OCI-LY7 (cell line): ENCODE measurements around the gene ACOT8. TPM values are rescaled to one million over a fixed set of nuclear protein-coding genes. Genes with fewer than 3 reads are reported as not detected.

Source experiments
- BruUV-seq: library from RNA; stranded (reverse); fragments of 400-500 nt; replicated peaks from 2 replicates; lab custom pipeline; 2021; lab: Mats Ljungman, UMichigan
- CTCF ChIA-PET: fragments of 300-600 bp; sonication (Branson Sonifier 250); formaldehyde crosslinking; loops from one replicate; lab custom pipeline; 2022; ENCODE audit warnings: antibody characterized with exemption; ENCODE audit not compliant: unreplicated experiment; lab: Charles Lee
- POLR2A ChIA-PET: fragments of 300-600 bp; sonication (Branson Sonifier 250); formaldehyde crosslinking; loops from one replicate; lab custom pipeline; 2022; ENCODE audit warnings: antibody characterized with exemption; lab: Charles Lee
- DNase-seq: peaks from one replicate; pipeline ENCODE4 v3.0.0-alpha.2; 2015; ENCODE audit warnings: low spot score
- H2AFZ ChIP-seq: fragments of 200-600 bp; sonication (generic), shearing (Covaris generic); 2 replicates; pipeline ENCODE4 v1.6.1; 2014; ENCODE audit warnings: mild to moderate bottlenecking, antibody characterized with exemption, low read length, moderate library complexity
- H3K27ac ChIP-seq: fragments of 200-600 bp; sonication (generic); 2 replicates; pipeline ENCODE4 v1.5.1; 2014; ENCODE audit warnings: mixed run types, low read depth, mild to moderate bottlenecking, moderate library complexity, low read length, inconsistent platforms; ENCODE audit not compliant: poor library complexity, severe bottlenecking
- H3K36me3 ChIP-seq: fragments of 200-600 bp; sonication (generic); 2 replicates; pipeline ENCODE4 v1.6.1; 2014; ENCODE audit warnings: mild to moderate bottlenecking, antibody characterized with exemption, low read length, moderate library complexity, mixed read lengths; ENCODE audit not compliant: insufficient read depth
- H3K4me1 ChIP-seq: fragments of 200-600 bp; sonication (generic); 2 replicates; pipeline ENCODE4 v1.5.1; 2014; ENCODE audit warnings: mild to moderate bottlenecking, low read length; ENCODE audit not compliant: insufficient read depth, poor library complexity, severe bottlenecking
- H3K4me2 ChIP-seq: fragments of 200-600 bp; sonication (generic); 2 replicates; pipeline ENCODE4 v1.6.1; 2014; ENCODE audit warnings: mild to moderate bottlenecking, low read length
- H3K4me3 ChIP-seq: fragments of 200-600 bp; sonication (generic); 2 replicates; pipeline ENCODE4 v1.5.1; 2014; ENCODE audit warnings: mild to moderate bottlenecking, low read depth, low read length; ENCODE audit not compliant: poor library complexity, severe bottlenecking
- H3K79me2 ChIP-seq: fragments of 200-600 bp; sonication (generic); 2 replicates; pipeline ENCODE4 v1.6.1; 2016; ENCODE audit warnings: low read depth, mild to moderate bottlenecking, low read length, moderate library complexity, mixed read lengths; ENCODE audit not compliant: insufficient read depth
- H3K9me2 ChIP-seq: fragments of 200-600 bp; sonication (generic); 2 replicates; pipeline ENCODE4 v1.6.1; 2016; ENCODE audit warnings: mild to moderate bottlenecking, low read length, mixed read lengths; ENCODE audit not compliant: insufficient read depth
- H3K9me3 ChIP-seq: fragments of 200-600 bp; sonication (generic); 2 replicates; pipeline ENCODE4 v1.6.1; 2014; ENCODE audit warnings: mild to moderate bottlenecking, mixed run types, low read length, mixed read lengths
- H4K20me1 ChIP-seq: fragments of 200-600 bp; sonication (generic); 2 replicates; pipeline ENCODE4 v1.6.1; 2014; ENCODE audit warnings: mild to moderate bottlenecking, antibody characterized with exemption, low read length, moderate library complexity, mixed read lengths; ENCODE audit not compliant: insufficient read depth
- CTCF ChIP-seq: fragments of 200-600 bp; sonication (generic); conservative IDR thresholded peaks from 2 replicates; pipeline ENCODE4 v1.5.1; 2014; ENCODE audit warnings: mild to moderate bottlenecking, antibody characterized with exemption, low read length, moderate library complexity, mixed read lengths
- EZH2phosphoT487 ChIP-seq: fragments of 200-600 bp; sonication (generic); IDR thresholded peaks from 2 replicates; pipeline ENCODE4 v1.6.1; 2018; ENCODE audit warnings: low read depth, borderline replicate concordance, mild to moderate bottlenecking, mixed run types, antibody characterized with exemption, low read length, moderate library complexity, mixed read lengths
- intact Hi-C: fragments of 100-400 bp; cut with micrococcal nuclease; formaldehyde crosslinking; loops from one replicate; pipeline ENCODE4 v1.10.0; 2022; ENCODE audit not compliant: unreplicated experiment
- total RNA-seq, 2 experiments: library from RNA; depleted of rRNA in 1 of 2; stranded (reverse); fragments of >200 nt in 1 of 2; shearing (Covaris generic) in 1 of 2; gene quantifications; 2 replicates each; pipeline ENCODE4 v1.2.3, GENCODE V29; 2014 to 2022

Gene ACOT8
- total RNA-seq, 2 experiments from 2014 or later: 28.2 to 37.1 TPM

- H3K36me3 ChIP-seq: peaks cover 20% of the 10 kb centered on the region; the same call in 1 of the 2 replicates
- TF ChIP-seq EZH2phosphoT487: no peak
- TF ChIP-seq CTCF: no peak
- no peaks in the 10 kb centered on the region for H3K9me3 ChIP-seq
- H3K27ac ChIP-seq: no peak overlapping the region
- H3K4me3 ChIP-seq: no peak overlapping the region
- H3K9me2 ChIP-seq: no peaks in the 10 kb centered on the region
- no TSS peak for BruUV-seq
- no peak for DNase-seq
- H3K4me1 ChIP-seq: no peaks in the 10 kb centered on the region
- intact Hi-C loops: no loop called here
- H3K4me2 ChIP-seq: no peak overlapping the region
- POLR2A ChIA-PET: no interaction called here
- H4K20me1 ChIP-seq: no peaks in the 10 kb centered on the region
- CTCF ChIA-PET: no interaction called here
- no peak overlapping the region for H2AFZ ChIP-seq
- no peaks in the 10 kb centered on the region for H3K79me2 ChIP-seq
Measured at GRCh38 chr20:45848421-45848820, 8.8 kb downstream of the ACOT8 start.

GRCh38 chr20:45845452-45845851 lies 11.7 kb downstream of the ACOT8 start:
- Histone ChIP-seq H3K9me3 (no peaks in the 10 kb centered on the region), H3K36me3 (peaks cover 32% of the 10 kb centered on the region; the same call in 1 of the 2 replicates), H3K9me2 (no peaks in the 10 kb centered on the region), H3K4me3 (no peak overlapping the region), H3K27ac (no peak overlapping the region), H3K79me2 (no peaks in the 10 kb centered on the region), H4K20me1 (no peaks in the 10 kb centered on the region), H3K4me2 (no peak overlapping the region), H3K4me1 (peaks cover 20% of the 10 kb centered on the region), H2AFZ (no peak overlapping the region)
- BruUV-seq: no TSS peak
- ChIA-PET CTCF (no interaction called here), POLR2A (interaction anchor here (1.1 kb wide), 1 partner anchor 13 kb away, joined by 4 read pairs; no protein-coding TSS in a partner anchor)
- intact Hi-C loops: no loop called here
- DNase-seq: no peak
- TF ChIP-seq EZH2phosphoT487 (no peak), CTCF (no peak)

GRCh38 chr20:45843506-45843905 lies 13.7 kb downstream of the ACOT8 start:
- no peak for DNase-seq
- CTCF ChIA-PET: no interaction called here
- intact Hi-C loops: no loop called here
- Histone ChIP-seq H4K20me1 (no peaks in the 10 kb centered on the region), H3K79me2 (no peaks in the 10 kb centered on the region), H3K4me1 (peaks cover 20% of the 10 kb centered on the region), H3K36me3 (peaks cover 32% of the 10 kb centered on the region; the same call in 1 of the 2 replicates), H3K9me3 (no peaks in the 10 kb centered on the region), H3K27ac (no peak overlapping the region), H3K4me2 (no peak overlapping the region), H3K4me3 (no peak overlapping the region), H2AFZ (no peak overlapping the region), H3K9me2 (no peaks in the 10 kb centered on the region)
- TF ChIP-seq CTCF (no peak), EZH2phosphoT487 (no peak)
- no TSS peak for BruUV-seq
- POLR2A ChIA-PET: no interaction called here
